Measurements from ENCODE around the gene TLX2. TPM values are rescaled to one million over a fixed set of nuclear protein-coding genes. Genes with fewer than 3 reads are reported as not detected.

Gene TLX2
- total RNA-seq, 1 donor from 2014 or later, result not detected

- H3K9ac ChIP-seq, result no peak overlapping the region
- peaks cover 89% of the 10 kb centered on the region for H3K27me3 ChIP-seq
- Mint-ChIP-seq H3K9me3 (peaks cover 2% of the 10 kb centered on the region), H3K4me1 (peaks cover 52% of the 10 kb centered on the region), H3K27me3 (ENCODE audit: insufficient read depth, low read depth) (peaks cover 83% of the 10 kb centered on the region), H3K36me3 (peaks cover 21% of the 10 kb centered on the region), H3K27ac (no peak overlapping the region), H3K4me3 (peak overlapping the region; percentile 80)
- peak overlapping the region; percentile 85 for H3K4me2 ChIP-seq
- peaks cover 50% of the 10 kb centered on the region for H3F3A ChIP-seq (ENCODE audit: low read depth)
- H3K9me3 ChIP-seq (ENCODE audit: low read depth), result no peaks in the 10 kb centered on the region
- peaks cover 35% of the 10 kb centered on the region for H4K20me1 ChIP-seq (ENCODE audit: low read depth)
- peaks cover 13% of the 10 kb centered on the region for H3K79me2 ChIP-seq (ENCODE audit: low read depth)
- H2AFZ ChIP-seq (replicated peaks), result peak overlapping the region; percentile 67
- H3K27ac ChIP-seq, result no peak overlapping the region
- peak; percentile 42 for DNase-seq (ENCODE audit: low spot score)
- peaks cover 41% of the 10 kb centered on the region for H3K4me1 ChIP-seq
- H3K36me3 ChIP-seq, result no peaks in the 10 kb centered on the region
- TF ChIP-seq EZH2 (IDR thresholded peaks at IDR 0.05), result no peak
- TF ChIP-seq CTCF (IDR thresholded peaks at IDR 0.05), result no peak
- TF ChIP-seq EZH2phosphoT487 (IDR thresholded peaks at IDR 0.05), result no peak
- peak overlapping the region; percentile 46 for H3K4me3 ChIP-seq
Observed at GRCh38 chr2:74502147-74502719, 12.0 kb upstream of the TLX2 start.

GRCh38 chr2:74502720-74503505 lies 11.3 kb upstream of the TLX2 start:
- Histone ChIP-seq H3K9ac (no peak overlapping the region), H3K4me2 (peak overlapping the region; percentile 85), H3K27me3 (peaks cover 82% of the 10 kb centered on the region), H3K27ac (no peak overlapping the region), H2AFZ (replicated peaks) (peak overlapping the region; percentile 67), H3F3A (ENCODE audit: low read depth) (peaks cover 44% of the 10 kb centered on the region), H3K4me3 (peak overlapping the region; percentile 46), H3K79me2 (ENCODE audit: low read depth) (peaks cover 13% of the 10 kb centered on the region), H3K4me1 (peaks cover 40% of the 10 kb centered on the region), H3K9me3 (ENCODE audit: low read depth) (no peaks in the 10 kb centered on the region), H3K36me3 (no peaks in the 10 kb centered on the region), H4K20me1 (ENCODE audit: low read depth) (peaks cover 35% of the 10 kb centered on the region)
- Mint-ChIP-seq H3K27me3 (ENCODE audit: insufficient read depth, low read depth) (peaks cover 78% of the 10 kb centered on the region), H3K36me3 (peaks cover 21% of the 10 kb centered on the region), H3K4me3 (peak overlapping the region; percentile 80), H3K4me1 (peaks cover 47% of the 10 kb centered on the region), H3K9me3 (peaks cover 2% of the 10 kb centered on the region), H3K27ac (no peak overlapping the region)
- DNase-seq (ENCODE audit: low spot score), result peak; percentile 54
- TF ChIP-seq CTCF (IDR thresholded peaks at IDR 0.05) (peak; percentile 40), EZH2 (IDR thresholded peaks at IDR 0.05) (peak; percentile 98), EZH2phosphoT487 (IDR thresholded peaks at IDR 0.05) (no peak)

GRCh38 chr2:74503506-74504475 lies 10.5 kb upstream of the TLX2 start:
- Histone ChIP-seq H3K4me2 (peak overlapping the region; percentile 85), H2AFZ (replicated peaks) (peak overlapping the region; percentile 67), H3K79me2 (ENCODE audit: low read depth) (peaks cover 13% of the 10 kb centered on the region), H4K20me1 (ENCODE audit: low read depth) (peaks cover 29% of the 10 kb centered on the region), H3K36me3 (no peaks in the 10 kb centered on the region), H3F3A (ENCODE audit: low read depth) (peaks cover 44% of the 10 kb centered on the region), H3K4me1 (peaks cover 31% of the 10 kb centered on the region), H3K9me3 (ENCODE audit: low read depth) (no peaks in the 10 kb centered on the region), H3K27me3 (peaks cover 82% of the 10 kb centered on the region), H3K4me3 (peak overlapping the region; percentile 46), H3K27ac (no peak overlapping the region), H3K9ac (no peak overlapping the region)
- Mint-ChIP-seq H3K4me1 (peaks cover 48% of the 10 kb centered on the region), H3K9me3 (peaks cover 2% of the 10 kb centered on the region), H3K36me3 (peaks cover 21% of the 10 kb centered on the region), H3K27ac (no peak overlapping the region), H3K27me3 (ENCODE audit: insufficient read depth, low read depth) (peaks cover 75% of the 10 kb centered on the region), H3K4me3 (peak overlapping the region; percentile 80)
- no peak for DNase-seq (ENCODE audit: low spot score)
- no peak for TF ChIP-seq EZH2 (IDR thresholded peaks at IDR 0.05)
- no peak for TF ChIP-seq CTCF (IDR thresholded peaks at IDR 0.05)
- no peak for TF ChIP-seq EZH2phosphoT487 (IDR thresholded peaks at IDR 0.05)
